DMS153 treated with DMSO at 0.1 percent for 48 hours (cell line): ENCODE measurements around the gene SMPD2.
A peak's percentile ranks its signal among the peaks of the same experiment; 100 is the strongest.

Experiments used
- DNase-seq: peaks from one replicate; lab custom pipeline; 2025; ENCODE audit not compliant: unreplicated experiment; lab: John Stamatoyannopoulos, UW

The SMPD2 gene

DNA sequence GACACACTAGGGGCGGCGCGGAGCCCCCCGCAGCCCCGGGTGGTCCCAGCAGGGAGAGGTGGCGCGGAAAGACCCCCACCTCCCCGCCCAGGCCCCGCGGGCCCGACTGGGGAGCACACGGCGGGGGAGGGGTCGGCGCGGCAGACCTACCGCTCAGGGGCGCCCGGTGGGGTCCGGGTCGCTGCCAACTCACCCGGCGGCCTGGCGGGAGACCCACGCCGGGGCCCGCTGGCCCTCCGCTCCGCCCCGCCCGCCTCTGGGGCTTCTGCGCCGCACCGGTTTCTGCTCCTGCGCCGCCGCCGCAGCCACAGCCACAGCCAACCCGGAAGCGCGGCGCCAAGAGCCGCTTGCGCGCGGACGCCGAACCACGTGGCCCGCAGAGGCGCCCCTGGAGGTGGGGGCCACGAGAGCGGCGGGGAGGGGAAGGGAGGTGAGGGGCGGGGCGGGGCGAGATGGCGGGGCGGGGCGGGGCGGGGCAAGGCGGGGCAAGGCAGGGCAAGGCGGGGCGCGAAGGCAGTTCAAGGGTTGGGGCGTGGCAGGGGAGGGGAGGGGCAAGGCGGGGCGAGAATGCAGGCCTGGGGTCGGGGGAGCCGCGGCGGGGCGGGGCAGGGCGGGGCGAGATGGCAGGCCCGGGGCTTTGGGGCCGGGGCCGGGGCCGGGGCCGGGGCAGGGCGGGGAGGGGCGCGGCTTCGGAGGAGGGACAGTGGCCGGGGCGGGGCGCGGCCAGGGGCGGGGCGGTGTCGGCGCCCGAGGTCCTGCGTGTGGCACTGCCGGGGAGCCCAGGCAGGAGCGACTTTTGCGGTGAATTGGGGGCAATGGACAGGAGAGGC, 42.6 kb downstream of the SMPD2 start, which contains the start of gene ZBTB24:
Gene ZBTB24 (minus strand): TSS at position 315 of the 830 bp plus-strand sequence. CDS start 1,193 bp downstream, outside the sequence.
- DNase-seq = peak; percentile 86

DNA sequence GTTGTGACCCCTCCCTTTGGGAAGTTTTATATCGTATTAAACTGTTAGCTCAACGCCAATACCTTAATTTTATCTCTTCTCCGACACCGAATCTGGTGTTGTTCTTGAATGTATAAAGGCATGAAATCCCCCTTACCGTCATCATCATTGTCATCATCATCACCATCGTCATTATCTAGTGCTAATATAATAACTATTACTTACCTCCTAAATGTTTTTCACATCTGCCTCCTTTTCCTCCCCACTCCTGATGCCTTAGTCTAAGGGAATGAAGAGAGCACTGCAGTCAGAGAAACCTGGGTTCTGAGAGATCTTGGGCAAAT, 43.2 kb downstream of the SMPD2 start:
- DNase-seq = no peak

DNA sequence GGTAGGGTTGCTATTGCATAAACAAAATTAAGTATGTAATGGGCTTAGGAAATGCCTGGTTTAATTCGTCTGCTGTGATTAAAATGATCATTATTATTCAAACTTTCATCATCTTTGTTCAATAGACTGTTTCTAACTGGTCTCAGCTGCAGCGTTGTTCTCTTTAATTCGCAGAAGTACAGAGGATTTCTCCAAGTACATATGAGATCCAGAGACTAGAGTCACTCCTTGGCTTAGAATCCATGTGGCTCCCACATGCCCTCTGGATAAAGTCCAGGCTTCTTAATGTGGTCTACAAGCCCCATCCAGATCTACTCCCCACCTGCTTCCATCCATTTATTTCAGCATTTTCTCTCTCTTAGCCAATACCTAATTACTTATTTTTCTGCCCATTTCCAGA, 43.6 kb downstream of the SMPD2 start:
- DNase-seq = no peak

DNA sequence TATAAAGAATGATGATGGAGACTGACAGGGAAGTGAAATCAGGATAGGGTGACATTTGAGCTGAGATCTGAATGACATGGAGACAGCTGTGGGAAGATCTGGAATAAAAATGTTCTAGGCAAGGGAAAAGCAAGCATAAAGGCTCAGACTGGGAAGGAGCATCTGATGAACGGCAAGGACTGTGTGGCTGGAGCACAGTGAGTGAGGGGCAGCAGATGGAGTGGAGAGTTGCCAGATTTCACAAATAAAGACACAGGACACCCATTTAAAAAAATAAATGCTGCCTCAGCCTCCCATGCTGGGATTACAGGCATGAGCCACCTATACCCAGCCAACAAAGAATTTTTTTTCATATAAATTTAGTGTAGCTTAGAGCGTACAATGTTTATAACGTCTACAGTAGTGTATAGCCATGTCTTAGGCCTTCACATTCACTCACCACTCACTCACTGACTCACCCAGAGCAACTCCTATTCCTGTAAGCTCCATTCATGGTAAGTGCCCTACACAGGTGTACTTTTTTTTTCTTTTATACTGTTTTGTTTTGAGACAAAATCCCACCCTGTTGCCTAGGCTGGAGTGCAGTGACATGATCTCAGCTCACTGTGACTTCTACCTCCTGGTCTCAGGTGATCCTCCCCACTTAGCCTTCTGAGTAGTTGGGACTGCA, 44.9 kb downstream of the SMPD2 start:
- DNase-seq = no peak

DNA sequence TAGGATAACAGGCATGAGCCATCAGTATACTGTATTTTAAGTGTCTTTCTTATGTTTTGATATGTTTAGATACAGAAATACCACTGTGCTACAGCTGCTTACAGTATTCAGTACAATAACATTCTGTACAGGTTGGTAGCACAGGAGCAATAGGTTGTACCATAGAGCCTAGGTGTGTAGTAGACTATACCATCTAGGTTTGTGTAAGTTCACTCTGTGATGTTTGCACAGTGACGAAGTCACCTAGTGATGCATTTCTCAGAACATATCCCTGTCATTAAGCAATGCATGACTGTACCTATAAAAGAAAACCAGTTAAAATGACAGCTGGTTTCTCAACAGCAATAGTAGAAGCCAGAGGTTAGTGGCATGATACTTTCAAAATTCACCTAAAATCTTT, 45.5 kb downstream of the SMPD2 start:
- DNase-seq = no peak

DNA sequence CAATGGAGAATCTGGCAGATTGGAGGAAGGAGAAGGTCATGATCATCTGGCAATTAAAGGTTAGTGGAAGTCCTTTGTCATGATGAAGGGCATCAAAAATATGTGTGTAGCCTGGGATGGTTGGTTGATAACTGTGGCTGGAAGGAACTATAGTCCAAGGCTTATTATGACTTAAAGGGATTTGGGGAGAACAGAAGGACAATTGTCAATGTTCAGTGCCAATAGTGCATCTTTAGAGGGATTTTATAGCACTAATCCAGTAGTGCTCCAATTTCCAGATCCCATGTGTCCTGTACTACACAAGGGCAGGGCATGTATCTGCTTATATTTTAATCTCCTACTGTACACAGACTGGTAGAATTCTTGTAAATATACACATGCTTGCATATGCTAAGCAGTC, 47.5 kb downstream of the SMPD2 start:
- DNase-seq = no peak

DNA sequence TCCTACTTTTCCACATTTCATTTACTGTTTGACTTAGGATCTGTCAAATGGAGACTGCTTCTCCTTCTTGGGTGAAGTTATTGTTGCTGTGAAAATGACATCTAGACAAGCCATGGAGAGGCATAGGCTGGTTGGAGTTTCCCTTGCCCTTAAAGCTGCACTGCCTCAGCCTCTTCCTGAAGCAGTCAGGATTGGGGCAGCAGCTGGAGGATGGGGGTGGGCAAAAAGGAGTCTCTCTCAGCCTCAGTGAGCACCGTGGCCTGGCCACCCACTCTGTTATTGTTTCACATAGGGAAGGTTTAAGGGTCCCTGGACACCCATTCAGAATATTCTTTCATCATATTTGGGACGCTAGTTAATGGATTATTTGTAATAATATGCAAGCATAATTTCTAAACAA, 50.2 kb downstream of the SMPD2 start:
- DNase-seq = no peak

DNA sequence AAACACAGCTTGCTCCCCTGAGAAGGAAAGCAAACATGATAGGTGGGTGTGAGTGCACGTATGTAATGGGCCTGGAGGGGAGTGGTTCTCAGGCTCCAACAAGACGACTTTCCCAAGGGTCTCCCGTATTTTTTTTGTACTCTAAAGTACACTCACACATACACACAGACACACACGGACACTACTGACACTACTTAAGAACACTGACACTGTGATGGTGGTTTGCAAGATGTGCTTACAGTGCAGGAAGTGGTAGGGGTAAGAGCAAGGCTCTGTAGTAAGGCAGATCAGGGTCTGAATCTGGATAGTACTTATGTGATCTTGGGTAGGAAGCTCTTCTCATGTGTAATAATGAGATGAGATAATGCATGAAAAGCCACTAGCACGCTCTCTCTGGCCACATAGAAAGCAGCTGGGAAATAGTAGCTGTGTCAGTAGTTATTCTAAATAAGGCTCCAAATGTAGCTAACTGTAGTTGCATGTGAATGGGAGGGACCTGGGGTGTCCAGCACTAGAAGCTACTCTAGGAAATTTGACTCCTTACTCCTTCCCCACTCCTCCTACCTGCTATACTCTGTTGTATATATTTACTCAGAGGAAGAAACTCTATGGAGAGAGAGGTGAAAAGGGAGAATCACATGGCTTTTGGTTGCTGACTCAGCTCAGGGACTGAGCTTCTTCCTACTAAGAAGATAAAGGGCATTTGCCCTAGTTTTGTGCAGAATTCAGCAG, 50.8 kb downstream of the SMPD2 start:
- no peak for DNase-seq
